ENCODE data around the gene EIF3C. TPM values are rescaled to one million over a fixed set of nuclear protein-coding genes. Genes with fewer than 3 reads are reported as not detected.
"Not testable (repeated sequence)": the region's sequence is repeated elsewhere in the genome, so short reads cannot be mapped to it uniquely, and the experiment has no call there.

Gene EIF3C, protein sequence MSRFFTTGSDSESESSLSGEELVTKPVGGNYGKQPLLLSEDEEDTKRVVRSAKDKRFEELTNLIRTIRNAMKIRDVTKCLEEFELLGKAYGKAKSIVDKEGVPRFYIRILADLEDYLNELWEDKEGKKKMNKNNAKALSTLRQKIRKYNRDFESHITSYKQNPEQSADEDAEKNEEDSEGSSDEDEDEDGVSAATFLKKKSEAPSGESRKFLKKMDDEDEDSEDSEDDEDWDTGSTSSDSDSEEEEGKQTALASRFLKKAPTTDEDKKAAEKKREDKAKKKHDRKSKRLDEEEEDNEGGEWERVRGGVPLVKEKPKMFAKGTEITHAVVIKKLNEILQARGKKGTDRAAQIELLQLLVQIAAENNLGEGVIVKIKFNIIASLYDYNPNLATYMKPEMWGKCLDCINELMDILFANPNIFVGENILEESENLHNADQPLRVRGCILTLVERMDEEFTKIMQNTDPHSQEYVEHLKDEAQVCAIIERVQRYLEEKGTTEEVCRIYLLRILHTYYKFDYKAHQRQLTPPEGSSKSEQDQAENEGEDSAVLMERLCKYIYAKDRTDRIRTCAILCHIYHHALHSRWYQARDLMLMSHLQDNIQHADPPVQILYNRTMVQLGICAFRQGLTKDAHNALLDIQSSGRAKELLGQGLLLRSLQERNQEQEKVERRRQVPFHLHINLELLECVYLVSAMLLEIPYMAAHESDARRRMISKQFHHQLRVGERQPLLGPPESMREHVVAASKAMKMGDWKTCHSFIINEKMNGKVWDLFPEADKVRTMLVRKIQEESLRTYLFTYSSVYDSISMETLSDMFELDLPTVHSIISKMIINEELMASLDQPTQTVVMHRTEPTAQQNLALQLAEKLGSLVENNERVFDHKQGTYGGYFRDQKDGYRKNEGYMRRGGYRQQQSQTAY
- 331 TPM for total RNA-seq
- 453 TPM for polyA plus RNA-seq
- long read RNA-seq, donor 1, transcript EIF3C-201 (21 exons, 3,145 nt), result major isoform, 6 of 8 reads
- long read RNA-seq, donor 1, partial matches to known transcripts, result 0 of 8 reads
- long read RNA-seq, donor 1, other reads (novel, unspliced or antisense), result 0 of 8 reads
- long read RNA-seq, donor 2, result 0 reads
- long read RNA-seq, donor 3, transcript EIF3C-201 (21 exons, 3,145 nt), result major isoform, 25 of 56 reads
- long read RNA-seq, donor 3, transcript EIF3C-211 (20 exons, 2,986 nt), result minor isoform, 8 of 56 reads
- long read RNA-seq, donor 3, partial matches to known transcripts, result 22 of 56 reads
- long read RNA-seq, donor 3, other reads (novel, unspliced or antisense), result 0 of 56 reads
- long read RNA-seq, donor 4, transcript EIF3C-201 (21 exons, 3,145 nt), result major isoform, 28 of 48 reads
- long read RNA-seq, donor 4, partial matches to known transcripts, result 13 of 48 reads
- long read RNA-seq, donor 4, other reads (novel, unspliced or antisense), result 0 of 48 reads
- long read RNA-seq, donor 5, transcript EIF3C-201 (21 exons, 3,145 nt), result major isoform, 52 of 118 reads
- long read RNA-seq, donor 5, transcript EIF3C-211 (20 exons, 2,986 nt), result minor isoform, 6 of 118 reads
- long read RNA-seq, donor 5, partial matches to known transcripts, result 47 of 118 reads
- long read RNA-seq, donor 5, other reads (novel, unspliced or antisense), result 5 of 118 reads
- long read RNA-seq, donor 6, transcript EIF3C-201 (21 exons, 3,145 nt), result major isoform, 50 of 58 reads
- long read RNA-seq, donor 6, partial matches to known transcripts, result 0 of 58 reads
- long read RNA-seq, donor 6, other reads (novel, unspliced or antisense), result 0 of 58 reads
- long read RNA-seq, donor 7, transcript EIF3C-201 (21 exons, 3,145 nt), result major isoform, 27 of 48 reads
- long read RNA-seq, donor 7, partial matches to known transcripts, result 18 of 48 reads
- long read RNA-seq, donor 7, other reads (novel, unspliced or antisense), result 0 of 48 reads
- long read RNA-seq, donor 8, transcript EIF3C-201 (21 exons, 3,145 nt), result major isoform, 17 of 20 reads
- long read RNA-seq, donor 8, partial matches to known transcripts, result 0 of 20 reads
- long read RNA-seq, donor 8, other reads (novel, unspliced or antisense), result 0 of 20 reads
- long read RNA-seq, donor 9, transcript EIF3C-201 (21 exons, 3,145 nt), result major isoform, 23 of 25 reads
- long read RNA-seq, donor 9, partial matches to known transcripts, result 0 of 25 reads
- long read RNA-seq, donor 9, other reads (novel, unspliced or antisense), result 0 of 25 reads
- long read RNA-seq, donor 10, transcript EIF3C-201 (21 exons, 3,145 nt), result major isoform, 12 of 18 reads
- long read RNA-seq, donor 10, partial matches to known transcripts, result 0 of 18 reads
- long read RNA-seq, donor 10, other reads (novel, unspliced or antisense), result 0 of 18 reads

DNA sequence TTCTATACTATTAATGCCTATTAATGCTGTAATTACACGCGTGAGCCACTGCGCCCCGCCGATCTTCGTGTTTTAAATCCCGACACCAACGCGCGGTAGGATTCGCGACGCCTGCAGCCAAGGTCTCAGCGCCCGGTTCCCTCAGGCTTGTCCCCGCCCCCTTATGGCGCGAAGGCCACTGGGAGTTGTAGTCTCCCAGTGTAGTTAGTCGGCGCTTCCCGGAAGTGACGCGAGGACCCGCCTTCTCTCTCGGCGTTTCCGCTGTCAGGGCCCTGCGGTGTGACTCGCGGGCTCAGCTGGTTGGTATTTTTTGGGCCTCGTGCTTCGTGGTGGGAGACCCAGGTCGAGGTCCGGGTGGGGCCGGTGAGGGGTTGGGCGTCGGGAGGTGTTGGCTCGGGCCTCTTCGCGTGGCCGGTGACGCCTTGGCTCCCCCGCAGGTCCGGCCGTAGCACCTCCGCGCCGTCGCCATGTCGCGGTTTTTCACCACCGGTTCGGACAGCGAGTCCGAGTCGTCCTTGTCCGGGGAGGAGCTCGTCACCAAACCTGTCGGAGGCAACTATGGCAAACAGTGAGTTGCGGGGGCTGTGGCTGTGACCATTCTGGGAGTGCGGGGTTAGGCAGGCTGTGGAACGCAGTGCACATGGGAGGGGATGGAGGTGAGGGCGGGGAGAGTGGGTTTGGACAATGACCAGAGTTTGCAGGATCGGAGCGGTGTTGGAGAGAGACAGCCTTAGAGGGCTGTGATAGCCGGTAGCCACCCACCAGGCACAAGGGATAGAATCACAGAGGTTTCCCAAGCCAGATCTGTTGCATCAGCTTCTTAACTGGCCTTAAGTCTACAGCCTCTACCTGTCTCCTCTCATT lies at the start of gene EIF3C:
Gene EIF3C, plus strand, starts transcription at position 245 of the 864 bp plus-strand sequence. Its CDS starts 223 bp downstream, at position 468.
- H3K4me3 ChIP-seq (ENCODE audit: low read length in 2 of 2), result not testable (repeated sequence)

DNA sequence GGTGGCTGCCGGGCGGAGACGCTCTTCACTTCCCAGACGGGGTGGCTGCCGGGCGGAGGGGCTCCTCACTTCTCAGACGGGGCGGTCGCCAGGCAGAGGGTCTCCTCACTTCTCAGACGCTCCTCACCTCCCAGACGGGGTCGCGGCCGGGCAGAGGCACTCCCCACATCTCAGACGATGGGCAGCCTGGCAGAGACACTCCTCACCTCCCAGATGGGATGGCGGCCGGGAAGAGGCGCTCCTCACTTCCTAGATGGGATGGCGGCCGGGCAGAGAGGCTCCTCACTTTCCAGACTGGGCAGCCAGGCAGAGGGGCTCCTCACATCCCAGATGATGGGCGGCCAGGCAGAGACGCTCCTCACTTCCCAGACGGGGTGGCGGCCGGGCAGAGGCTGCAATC lies 45.0 kb upstream of the EIF3C start:
- H3K36me3 ChIP-seq (ENCODE audit: control insufficient read depth in 2 of 2, insufficient read depth in 2 of 2, low read length in 1 of 2); H3K9me3 ChIP-seq (ENCODE audit: control insufficient read depth in 2 of 2, insufficient read depth in 1 of 2, low read length in 1 of 2); H3K4me3 ChIP-seq (ENCODE audit: low read length in 2 of 2); H3K27me3 ChIP-seq (ENCODE audit: control insufficient read depth in 2 of 2, insufficient read depth in 1 of 2, low read length in 1 of 2); H3K27ac ChIP-seq (ENCODE audit: low read depth in 1 of 2, low read length in 1 of 2); DNase-seq (ENCODE audit: low read depth in 6 of 9, low spot score in 9 of 9); H3K4me1 ChIP-seq (ENCODE audit: control insufficient read depth in 2 of 2, insufficient read depth in 2 of 2, low read length in 2 of 2): not testable (repeated sequence)
- over 99% methylated on average over 10 of the region's 25 CpGs for WGBS

More for the DNA sequence above, at the start of gene EIF3C:
- WGBS, result no CpG with 5 or more reads among the region's 66 CpGs
- H3K36me3 ChIP-seq (ENCODE audit: control insufficient read depth in 2 of 2, insufficient read depth in 2 of 2, low read length in 1 of 2); H3K27ac ChIP-seq (ENCODE audit: low read depth in 1 of 2, low read length in 1 of 2); H3K9me3 ChIP-seq (ENCODE audit: control insufficient read depth in 2 of 2, insufficient read depth in 1 of 2, low read length in 1 of 2); DNase-seq (ENCODE audit: low read depth in 6 of 9, low spot score in 9 of 9); H3K27me3 ChIP-seq (ENCODE audit: control insufficient read depth in 2 of 2, insufficient read depth in 1 of 2, low read length in 1 of 2); H3K4me1 ChIP-seq (ENCODE audit: control insufficient read depth in 2 of 2, insufficient read depth in 2 of 2, low read length in 2 of 2): not testable (repeated sequence)

DNA sequence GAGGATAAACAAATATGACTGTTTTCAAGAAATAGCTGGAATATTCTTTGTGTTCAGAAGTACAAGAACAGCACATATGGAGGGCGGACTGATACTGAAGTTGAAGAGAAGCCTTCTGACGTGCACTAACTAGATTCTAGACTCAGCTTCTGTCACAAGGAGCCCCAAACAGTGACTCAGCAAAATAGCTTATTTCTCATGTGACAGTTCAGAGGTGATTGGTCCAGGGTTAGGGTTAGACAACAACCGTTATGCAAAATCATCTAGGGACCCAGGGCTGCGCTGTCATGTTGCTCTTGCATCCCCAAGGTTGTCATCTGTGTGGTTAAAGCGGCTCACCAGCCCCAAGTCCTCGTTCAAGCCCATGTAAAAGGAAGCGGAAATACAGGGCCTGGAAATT lies 43.8 kb upstream of the EIF3C start:
- H3K4me3 ChIP-seq (ENCODE audit: low read length in 2 of 2); H3K36me3 ChIP-seq (ENCODE audit: control insufficient read depth in 2 of 2, insufficient read depth in 2 of 2, low read length in 1 of 2); DNase-seq (ENCODE audit: low read depth in 6 of 9, low spot score in 9 of 9); H3K27me3 ChIP-seq (ENCODE audit: control insufficient read depth in 2 of 2, insufficient read depth in 1 of 2, low read length in 1 of 2); H3K27ac ChIP-seq (ENCODE audit: low read depth in 1 of 2, low read length in 1 of 2); H3K4me1 ChIP-seq (ENCODE audit: control insufficient read depth in 2 of 2, insufficient read depth in 2 of 2, low read length in 2 of 2); H3K9me3 ChIP-seq (ENCODE audit: control insufficient read depth in 2 of 2, insufficient read depth in 1 of 2, low read length in 1 of 2): not testable (repeated sequence)
- no CpG with 5 or more reads among the region's 7 CpGs for WGBS

DNA sequence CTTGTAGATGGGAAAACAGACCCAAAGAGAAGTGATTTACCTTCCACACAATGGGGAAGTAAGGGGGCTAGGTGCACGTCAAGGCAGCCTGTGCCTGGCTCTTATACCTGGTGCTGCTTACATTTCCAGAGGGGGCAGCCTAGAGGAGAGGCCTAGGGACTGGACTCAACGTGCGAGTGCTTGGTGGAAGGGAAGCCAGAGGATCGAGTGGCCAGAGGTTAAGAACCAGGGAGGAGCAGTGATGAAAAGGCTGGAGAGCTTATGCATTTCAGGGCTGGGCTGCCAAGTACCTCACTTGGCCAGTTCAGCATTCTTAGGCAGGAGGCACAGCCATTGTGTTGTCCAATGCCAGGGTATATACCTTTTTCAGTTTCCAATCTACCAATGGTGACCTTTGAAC lies 43.1 kb upstream of the EIF3C start:
- WGBS, result no CpG with 5 or more reads among the region's 4 CpGs
- not testable (repeated sequence) for H3K4me1 ChIP-seq (ENCODE audit: control insufficient read depth in 2 of 2, insufficient read depth in 2 of 2, low read length in 2 of 2); H3K4me3 ChIP-seq (ENCODE audit: low read length in 2 of 2); DNase-seq (ENCODE audit: low read depth in 6 of 9, low spot score in 9 of 9); H3K9me3 ChIP-seq (ENCODE audit: control insufficient read depth in 2 of 2, insufficient read depth in 1 of 2, low read length in 1 of 2); H3K27ac ChIP-seq (ENCODE audit: low read depth in 1 of 2, low read length in 1 of 2); H3K36me3 ChIP-seq (ENCODE audit: control insufficient read depth in 2 of 2, insufficient read depth in 2 of 2, low read length in 1 of 2); H3K27me3 ChIP-seq (ENCODE audit: control insufficient read depth in 2 of 2, insufficient read depth in 1 of 2, low read length in 1 of 2)

DNA sequence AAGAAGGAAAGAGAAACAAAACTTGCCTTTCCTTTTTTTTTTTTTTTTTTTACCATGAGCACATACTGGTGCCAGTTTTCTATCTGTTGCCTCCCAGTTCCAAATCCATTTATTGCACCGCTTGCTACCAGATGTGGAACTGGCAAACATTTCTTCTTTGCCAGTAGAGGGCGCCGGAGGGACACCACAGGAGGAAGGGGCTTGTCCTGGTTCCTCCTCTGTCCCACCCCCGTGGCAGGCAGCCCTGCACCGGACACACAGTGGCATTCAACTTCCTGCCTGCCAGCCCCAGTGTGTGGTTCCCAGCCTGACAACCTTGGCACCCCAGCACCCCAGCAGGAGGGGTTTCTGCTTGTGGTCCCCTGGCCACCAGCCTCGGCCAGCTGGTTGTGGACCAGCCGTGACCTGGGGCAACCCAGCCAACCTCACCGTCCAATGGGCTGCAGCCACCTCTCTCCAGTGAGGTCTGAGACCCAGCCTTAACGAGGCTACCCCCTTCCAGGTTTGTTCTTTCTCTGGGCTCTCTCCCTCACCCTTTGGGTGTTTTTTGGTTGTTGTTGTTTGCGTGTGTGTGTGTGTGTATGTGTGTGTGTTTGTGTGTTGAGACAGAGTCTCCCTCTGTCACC lies 22.8 kb upstream of the EIF3C start:
- not testable (repeated sequence) for H3K4me1 ChIP-seq (ENCODE audit: control insufficient read depth in 2 of 2, insufficient read depth in 2 of 2, low read length in 2 of 2); H3K9me3 ChIP-seq (ENCODE audit: control insufficient read depth in 2 of 2, insufficient read depth in 1 of 2, low read length in 1 of 2); DNase-seq (ENCODE audit: low read depth in 6 of 9, low spot score in 9 of 9); H3K27me3 ChIP-seq (ENCODE audit: control insufficient read depth in 2 of 2, insufficient read depth in 1 of 2, low read length in 1 of 2); H3K36me3 ChIP-seq (ENCODE audit: control insufficient read depth in 2 of 2, insufficient read depth in 2 of 2, low read length in 1 of 2); H3K4me3 ChIP-seq (ENCODE audit: low read length in 2 of 2); H3K27ac ChIP-seq (ENCODE audit: low read depth in 1 of 2, low read length in 1 of 2)
- 50% methylated on average over 1 of the region's 10 CpGs for WGBS

DNA sequence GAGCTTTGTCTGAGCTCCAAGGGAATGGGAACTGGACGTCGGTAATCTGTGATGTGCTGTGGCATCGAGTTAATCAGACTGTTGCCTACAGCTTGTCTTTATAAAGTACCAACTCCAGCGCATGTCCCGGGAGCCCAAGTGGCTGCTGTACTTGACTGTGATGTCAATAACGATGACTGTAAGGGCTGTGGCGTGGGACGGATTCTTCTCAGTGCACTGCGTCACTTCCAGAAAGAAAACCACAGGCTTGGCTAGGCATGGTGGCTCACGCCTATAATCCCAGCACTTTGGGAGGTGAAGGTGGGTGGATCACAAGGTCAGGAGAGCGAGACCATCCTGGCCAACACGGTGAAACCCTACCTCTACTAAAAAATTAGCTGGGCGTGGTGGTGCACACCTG lies 21.8 kb upstream of the EIF3C start:
- not testable (repeated sequence) for H3K9me3 ChIP-seq (ENCODE audit: control insufficient read depth in 2 of 2, insufficient read depth in 1 of 2, low read length in 1 of 2); H3K4me1 ChIP-seq (ENCODE audit: control insufficient read depth in 2 of 2, insufficient read depth in 2 of 2, low read length in 2 of 2); H3K27ac ChIP-seq (ENCODE audit: low read depth in 1 of 2, low read length in 1 of 2); DNase-seq (ENCODE audit: low read depth in 6 of 9, low spot score in 9 of 9); H3K36me3 ChIP-seq (ENCODE audit: control insufficient read depth in 2 of 2, insufficient read depth in 2 of 2, low read length in 1 of 2); H3K4me3 ChIP-seq (ENCODE audit: low read length in 2 of 2); H3K27me3 ChIP-seq (ENCODE audit: control insufficient read depth in 2 of 2, insufficient read depth in 1 of 2, low read length in 1 of 2)
- WGBS, result 100% methylated on average over 3 of the region's 13 CpGs

DNA sequence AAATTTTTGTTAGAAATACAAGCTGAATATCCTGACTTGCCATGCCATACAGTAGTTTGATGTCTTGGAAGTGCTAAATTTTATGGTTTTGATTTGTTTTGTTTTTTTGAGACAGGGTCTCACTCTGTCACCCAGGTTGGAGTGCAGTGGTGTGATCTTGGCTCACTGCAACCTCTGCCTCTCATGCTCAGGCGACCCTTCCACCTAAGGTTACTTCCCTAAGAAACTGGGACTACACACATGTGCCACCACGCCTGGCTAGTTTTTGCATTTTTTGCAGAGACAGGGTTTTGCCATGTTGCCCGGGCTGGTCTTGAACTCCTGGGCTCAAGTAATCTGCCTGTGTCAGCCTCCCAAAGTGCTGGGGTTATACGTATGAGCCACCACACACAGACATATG lies 19.5 kb upstream of the EIF3C start:
- WGBS, result 88% methylated on average over 2 of the region's 4 CpGs
- H3K36me3 ChIP-seq (ENCODE audit: control insufficient read depth in 2 of 2, insufficient read depth in 2 of 2, low read length in 1 of 2); H3K9me3 ChIP-seq (ENCODE audit: control insufficient read depth in 2 of 2, insufficient read depth in 1 of 2, low read length in 1 of 2); H3K4me1 ChIP-seq (ENCODE audit: control insufficient read depth in 2 of 2, insufficient read depth in 2 of 2, low read length in 2 of 2); H3K4me3 ChIP-seq (ENCODE audit: low read length in 2 of 2); H3K27me3 ChIP-seq (ENCODE audit: control insufficient read depth in 2 of 2, insufficient read depth in 1 of 2, low read length in 1 of 2); DNase-seq (ENCODE audit: low read depth in 6 of 9, low spot score in 9 of 9); H3K27ac ChIP-seq (ENCODE audit: low read depth in 1 of 2, low read length in 1 of 2): not testable (repeated sequence)
